Panc1 (cell line): ENCODE measurements around the gene EEF2K.

Experiments used
- POLR2AphosphoS5 ChIP-seq: IDR thresholded peaks from 2 replicates; pipeline ENCODE4 v1.6.1; 2012; ENCODE audit warnings: mild to moderate bottlenecking, low read depth, low read length, moderate library complexity
- TF ChIP-seq, protein P1 (sequence below): fragments of 450-650 bp; IDR thresholded peaks from 2 replicates; pipeline ENCODE4 v1.5.1; 2017; ENCODE audit warnings: mild to moderate bottlenecking

DNA sequence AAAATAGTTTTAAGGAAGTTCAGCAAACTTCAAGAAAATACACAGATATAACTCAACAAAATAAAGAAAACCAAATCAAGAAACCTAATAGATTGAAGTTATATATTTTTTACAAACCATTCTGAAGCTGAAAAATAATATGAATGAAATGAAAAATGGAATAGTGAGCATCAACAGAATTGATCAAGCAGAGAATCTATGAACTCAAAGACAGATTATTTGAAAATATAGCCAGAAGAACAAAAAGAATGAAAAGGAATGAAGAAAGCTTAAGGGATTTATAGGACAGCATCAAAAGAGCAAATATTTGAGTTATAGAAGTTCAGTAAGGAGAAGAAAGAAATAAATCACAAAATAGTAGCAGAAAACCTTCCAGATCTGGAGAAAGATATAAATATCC is 130.5 kb downstream of the EEF2K start:
- no peak for TF ChIP-seq POLR2AphosphoS5
- TF ChIP-seq, protein P1, sequence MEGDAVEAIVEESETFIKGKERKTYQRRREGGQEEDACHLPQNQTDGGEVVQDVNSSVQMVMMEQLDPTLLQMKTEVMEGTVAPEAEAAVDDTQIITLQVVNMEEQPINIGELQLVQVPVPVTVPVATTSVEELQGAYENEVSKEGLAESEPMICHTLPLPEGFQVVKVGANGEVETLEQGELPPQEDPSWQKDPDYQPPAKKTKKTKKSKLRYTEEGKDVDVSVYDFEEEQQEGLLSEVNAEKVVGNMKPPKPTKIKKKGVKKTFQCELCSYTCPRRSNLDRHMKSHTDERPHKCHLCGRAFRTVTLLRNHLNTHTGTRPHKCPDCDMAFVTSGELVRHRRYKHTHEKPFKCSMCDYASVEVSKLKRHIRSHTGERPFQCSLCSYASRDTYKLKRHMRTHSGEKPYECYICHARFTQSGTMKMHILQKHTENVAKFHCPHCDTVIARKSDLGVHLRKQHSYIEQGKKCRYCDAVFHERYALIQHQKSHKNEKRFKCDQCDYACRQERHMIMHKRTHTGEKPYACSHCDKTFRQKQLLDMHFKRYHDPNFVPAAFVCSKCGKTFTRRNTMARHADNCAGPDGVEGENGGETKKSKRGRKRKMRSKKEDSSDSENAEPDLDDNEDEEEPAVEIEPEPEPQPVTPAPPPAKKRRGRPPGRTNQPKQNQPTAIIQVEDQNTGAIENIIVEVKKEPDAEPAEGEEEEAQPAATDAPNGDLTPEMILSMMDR: no peak
